Calu3 (cell line): ENCODE measurements around the gene TMEM134. TPM values are rescaled to one million over a fixed set of nuclear protein-coding genes. Genes with fewer than 3 reads are reported as not detected.

Experiments
- microRNA-seq: library from miRNA; unstranded; fragments of <30 nt; microRNA quantifications from one replicate; pipeline ENCODE4 v1.2.0, GENCODE V29; 2022
- total RNA-seq: library from RNA; stranded (reverse); gene quantifications from 2 replicates; pipeline ENCODE4 v1.2.3, GENCODE V29; 2022

TMEM134 gene
- total RNA-seq, 1 experiment from 2014 or later = 31.9 TPM

Small RNA genes within 50 kb of the gene (microRNA-seq; reads per million reads assigned to microRNA genes)
- gene MIR6752 = not detected

Other genes starting within 250 kb of the TMEM134 start
- gene GRK2, start 202.8 kb downstream of the TMEM134 start, total RNA-seq = 69.8 and 71.3 TPM in 2 replicates
- gene ANKRD13D, start 179.9 kb downstream of the TMEM134 start, total RNA-seq = 50.8 and 58.5 TPM in 2 replicates
- gene SSH3, start 165.7 kb downstream of the TMEM134 start, total RNA-seq = 73.0 and 84.3 TPM in 2 replicates
- 95.1 and 119 TPM in 2 replicates for gene POLD4, start 115.7 kb downstream of the TMEM134 start, total RNA-seq
- gene CLCF1, start 95.7 kb downstream of the TMEM134 start, total RNA-seq = 7.1 and 7.5 TPM in 2 replicates
- gene RAD9A, start 77.3 kb downstream of the TMEM134 start, total RNA-seq = 26.9 and 38.6 TPM in 2 replicates
- gene PPP1CA, start 67.4 kb downstream of the TMEM134 start, total RNA-seq = 179 and 180 TPM in 2 replicates
- not detected in 2 replicates for gene TBC1D10C, start 65.2 kb downstream of the TMEM134 start, total RNA-seq
- 0.10 TPM in 1 of 2 replicates, not detected in the other for gene CARNS1, start 53.6 kb downstream of the TMEM134 start, total RNA-seq
- 44.3 and 47.5 TPM in 2 replicates for gene RPS6KB2, start 40.8 kb downstream of the TMEM134 start, total RNA-seq
- gene PTPRCAP, start 31.6 kb downstream of the TMEM134 start, total RNA-seq = 0.51 and 1.3 TPM in 2 replicates
- gene CORO1B, start 25.8 kb downstream of the TMEM134 start, total RNA-seq = 103 and 116 TPM in 2 replicates
- gene GPR152, start 16.5 kb downstream of the TMEM134 start, total RNA-seq = not detected in 2 replicates
- 24.8 and 25.4 TPM in 2 replicates for gene CABP4, start 13.9 kb downstream of the TMEM134 start, total RNA-seq
- gene AIP, start 13.8 kb upstream of the TMEM134 start, total RNA-seq = 44.0 and 48.4 TPM in 2 replicates
- 70.5 and 84.1 TPM in 2 replicates for gene PITPNM1, start 36.1 kb upstream of the TMEM134 start, total RNA-seq
- gene CDK2AP2, start 38.9 kb upstream of the TMEM134 start, total RNA-seq = 59.7 and 64.7 TPM in 2 replicates
- gene CABP2, start 54.2 kb upstream of the TMEM134 start, total RNA-seq = not detected in 2 replicates
- 777 and 838 TPM in 2 replicates for gene GSTP1, start 114.6 kb upstream of the TMEM134 start, total RNA-seq
- 216 and 233 TPM in 2 replicates for gene NDUFV1, start 137.7 kb upstream of the TMEM134 start, total RNA-seq
- gene NUDT8, start 160.7 kb upstream of the TMEM134 start, total RNA-seq = 9.7 and 12.7 TPM in 2 replicates
- not detected in 2 replicates for gene TBX10, start 170.5 kb upstream of the TMEM134 start, total RNA-seq
- gene ACY3, start 181.5 kb upstream of the TMEM134 start, total RNA-seq = 0.83 and 2.0 TPM in 2 replicates
- gene ALDH3B2, start 205.4 kb upstream of the TMEM134 start, total RNA-seq = 2.4 and 2.9 TPM in 2 replicates